CD4-positive, alpha-beta T cell treated with Interferon alpha-2 for 1 hour (primary cell): ENCODE measurements around the gene NTM.
A peak's percentile ranks its signal among the peaks of the same experiment; 100 is the strongest.

Experiments used
- DNase-seq, 2 donors: peaks; one replicate each; pipeline ENCODE4 v3.0.0-alpha.2; 2020 to 2022

Gene NTM

DNA sequence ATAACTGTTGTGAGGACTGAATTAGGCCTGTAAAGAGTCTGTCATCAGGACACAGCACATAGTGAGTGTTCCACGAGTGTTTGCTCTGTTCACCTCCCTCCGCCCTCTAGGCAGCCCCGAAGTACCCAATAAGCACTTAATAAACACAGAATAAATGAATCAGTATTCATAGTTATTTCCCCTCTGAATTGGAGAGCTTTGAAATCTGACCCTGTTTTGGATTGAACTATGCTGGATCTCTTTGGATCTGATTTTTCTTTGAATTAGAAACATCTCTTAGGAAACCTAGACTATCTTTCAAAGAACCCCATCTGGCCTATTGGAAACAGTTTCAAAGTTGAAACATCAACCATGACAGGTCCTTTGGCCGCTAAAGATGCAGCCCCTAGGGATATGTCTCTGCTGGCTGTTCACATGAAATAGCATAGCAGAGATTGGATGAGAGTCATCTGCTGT is 615.5 kb downstream of the NTM start:
- no peak for DNase-seq

DNA sequence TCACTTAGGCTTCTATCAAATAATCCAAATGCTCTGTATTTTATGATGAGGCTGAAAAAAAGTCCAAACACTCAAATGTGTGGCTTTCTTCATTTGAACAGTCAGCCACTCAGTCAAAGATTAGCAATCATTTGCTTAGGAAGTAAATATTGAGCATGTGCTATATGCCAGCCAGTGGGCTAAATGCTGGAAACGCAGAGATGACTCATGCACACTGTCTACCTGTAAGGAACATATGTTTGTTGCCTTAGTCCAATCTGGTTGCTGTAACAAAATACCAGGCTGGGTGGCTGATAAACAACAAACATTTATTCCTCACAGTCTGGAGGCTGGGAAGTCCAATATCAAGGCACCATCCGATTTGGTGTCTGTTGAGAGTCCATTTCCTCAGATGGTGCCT is 617.3 kb downstream of the NTM start:
- no peak for DNase-seq

DNA sequence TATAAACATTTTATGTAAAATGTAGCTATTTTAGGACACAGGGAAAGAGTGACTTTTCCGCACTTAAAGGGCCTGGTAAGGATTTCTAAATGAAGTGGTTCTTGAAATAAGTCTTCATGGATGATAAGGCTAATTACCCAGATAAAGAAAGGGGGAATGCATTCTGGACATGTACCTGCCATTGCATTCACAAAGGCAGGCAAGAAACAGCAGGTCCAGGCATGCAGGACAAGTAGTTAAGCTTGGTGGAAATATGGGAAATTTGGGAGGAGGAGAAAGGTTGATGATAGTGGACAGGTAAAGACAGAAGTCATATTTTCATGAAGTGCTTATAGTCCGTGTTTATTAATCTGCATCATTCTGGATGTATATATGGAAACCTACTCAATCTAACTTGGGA is 621.2 kb downstream of the NTM start:
- no peak for DNase-seq

DNA sequence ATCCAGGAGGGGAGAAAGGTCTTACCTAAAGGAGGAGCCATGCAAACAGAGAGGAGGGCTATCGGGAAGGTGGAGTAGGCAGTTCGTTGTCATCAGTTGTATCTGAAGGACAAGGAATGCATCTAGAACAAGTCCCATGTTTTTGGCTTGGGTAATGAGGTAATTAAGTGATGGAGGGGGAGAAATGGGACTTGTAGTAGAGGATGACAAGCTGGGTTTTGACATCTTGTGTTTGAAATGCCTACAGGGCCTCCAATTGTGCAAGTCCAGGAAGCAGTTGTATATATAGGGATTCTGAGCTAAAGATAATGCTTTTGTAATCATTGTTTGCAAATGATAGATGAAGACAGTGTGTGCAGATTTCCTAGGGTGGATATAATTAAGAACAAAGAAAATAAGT is 622.8 kb downstream of the NTM start:
- no peak for DNase-seq

DNA sequence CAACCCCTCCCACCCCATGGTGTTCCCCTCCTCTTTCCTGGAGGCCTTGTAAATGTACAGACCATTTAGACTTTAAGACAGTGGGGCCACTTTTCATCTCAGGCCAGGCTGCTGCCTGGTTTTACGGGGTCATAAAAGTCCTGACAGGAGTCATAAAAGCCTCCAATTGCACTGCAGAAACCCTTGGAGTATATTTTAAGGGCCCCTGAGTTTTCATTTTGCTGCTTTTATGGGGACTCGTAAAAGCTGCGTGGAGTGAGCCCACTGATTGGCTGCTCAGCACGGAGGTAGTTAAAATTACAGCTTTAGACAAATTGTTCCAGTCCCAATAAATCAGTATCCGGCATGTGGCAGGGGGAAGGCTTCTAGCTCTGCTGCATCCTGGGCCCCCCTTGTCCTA is 627.6 kb downstream of the NTM start:
- no peak for DNase-seq

DNA sequence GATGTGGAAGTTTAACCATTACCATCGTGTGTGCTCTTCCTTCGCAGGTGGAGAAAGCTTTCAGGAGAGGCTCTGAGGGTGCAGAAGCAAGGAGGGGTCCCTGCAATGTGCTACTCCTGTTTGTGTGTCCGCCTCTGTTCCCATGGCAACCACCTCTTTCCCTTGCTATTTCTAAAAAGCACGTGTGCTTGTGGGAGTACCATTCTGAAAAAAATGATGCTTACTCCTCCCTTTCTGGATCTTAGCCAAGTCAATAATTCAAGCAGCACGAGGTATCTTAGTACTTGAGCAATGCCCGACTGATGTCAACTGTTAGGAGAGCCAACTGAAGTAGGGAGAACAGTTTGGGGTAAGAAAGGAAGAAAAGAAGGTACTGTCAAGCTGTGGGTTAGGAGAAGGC is 628.7 kb downstream of the NTM start:
- no peak for DNase-seq

DNA sequence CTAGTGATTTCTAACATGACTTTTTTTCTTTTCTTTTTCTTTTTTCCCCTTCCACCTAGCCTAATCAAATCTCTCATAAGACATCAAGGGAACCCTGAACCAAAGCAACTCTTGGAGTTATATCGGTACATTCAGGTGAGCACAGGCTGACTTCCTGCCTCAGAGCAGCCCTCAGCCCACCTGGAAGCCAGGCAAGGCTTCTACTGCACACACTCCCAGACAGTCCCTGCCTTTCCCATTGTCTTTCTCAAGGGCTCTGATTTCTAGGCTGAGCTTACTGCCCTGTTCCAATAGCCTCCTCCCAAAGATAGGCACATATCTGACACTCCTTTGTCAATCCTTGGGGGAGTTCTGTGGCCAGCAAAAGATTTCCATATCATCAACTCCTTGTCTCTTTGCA is 629.5 kb downstream of the NTM start:
- DNase-seq: no peak

DNA sequence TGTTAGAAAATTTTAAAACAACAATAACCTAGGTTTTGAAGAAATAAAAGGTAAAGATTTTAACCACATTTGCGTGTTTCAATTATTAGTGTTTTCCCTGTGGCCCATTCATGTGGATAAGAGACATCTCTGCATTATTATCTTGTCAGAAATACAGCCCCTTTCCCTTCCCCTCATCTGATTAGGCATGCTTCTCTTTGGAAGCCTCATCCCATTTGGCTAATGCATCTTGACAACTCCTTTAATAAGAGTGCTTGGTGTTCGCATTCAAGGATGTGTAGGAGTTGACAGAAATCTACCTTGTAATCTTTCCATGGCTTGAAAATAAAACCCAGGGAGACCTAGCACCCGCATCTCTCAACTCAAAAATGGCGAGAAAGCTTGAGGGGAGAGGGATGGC is 635.5 kb downstream of the NTM start:
- DNase-seq: no peak

DNA sequence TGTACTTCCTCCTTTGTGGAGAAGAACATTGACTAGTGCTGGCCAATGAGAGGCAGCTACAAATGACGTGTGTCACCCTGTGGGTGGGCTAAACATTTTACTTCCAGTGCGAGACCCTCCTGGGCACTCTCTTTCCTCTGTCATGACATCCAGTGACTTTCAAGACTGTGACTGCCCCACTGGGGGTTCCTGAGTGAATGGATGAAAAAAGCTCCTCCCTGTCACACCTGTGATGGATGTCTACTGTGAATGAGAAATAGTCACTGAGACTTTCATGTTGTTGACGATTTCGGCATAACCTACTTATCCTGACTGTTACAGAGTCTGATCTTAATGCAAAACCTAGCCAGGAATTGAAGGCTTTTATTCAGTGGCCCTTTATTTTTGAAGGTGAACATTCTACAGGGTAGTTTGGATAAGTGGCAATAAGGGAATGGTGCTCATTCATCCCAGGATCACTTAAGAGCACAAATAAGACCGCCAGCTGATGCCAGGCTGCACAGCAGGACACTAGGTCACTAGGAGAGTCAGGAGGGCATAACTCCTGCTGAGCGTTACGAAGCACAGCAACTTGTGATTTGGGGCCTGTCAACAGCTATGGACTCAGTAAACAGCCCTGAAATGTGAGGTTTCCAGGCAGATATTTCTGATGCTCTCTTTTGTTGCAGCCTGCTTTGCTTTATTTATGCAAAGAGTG is 636.6 kb downstream of the NTM start:
- DNase-seq: no peak

DNA sequence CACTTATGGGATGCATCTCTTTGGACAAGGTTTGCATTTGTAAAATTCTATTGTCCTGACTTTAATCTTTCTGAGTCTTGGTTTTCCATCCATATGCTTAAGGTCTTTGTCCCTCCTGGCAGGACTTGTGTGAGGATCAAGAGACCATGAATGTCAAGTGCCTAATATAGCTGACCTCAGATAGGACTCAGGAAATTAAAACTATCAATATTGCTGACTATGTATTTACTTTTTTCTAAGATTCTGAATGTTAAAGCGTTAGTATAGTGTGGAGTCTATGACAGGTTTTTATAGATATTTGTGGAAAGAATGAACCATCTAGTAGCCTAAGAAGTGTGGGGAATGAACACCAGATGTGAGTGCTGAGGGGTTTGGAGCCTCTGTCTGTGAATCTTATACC is 637.8 kb downstream of the NTM start:
- no peak for DNase-seq

DNA sequence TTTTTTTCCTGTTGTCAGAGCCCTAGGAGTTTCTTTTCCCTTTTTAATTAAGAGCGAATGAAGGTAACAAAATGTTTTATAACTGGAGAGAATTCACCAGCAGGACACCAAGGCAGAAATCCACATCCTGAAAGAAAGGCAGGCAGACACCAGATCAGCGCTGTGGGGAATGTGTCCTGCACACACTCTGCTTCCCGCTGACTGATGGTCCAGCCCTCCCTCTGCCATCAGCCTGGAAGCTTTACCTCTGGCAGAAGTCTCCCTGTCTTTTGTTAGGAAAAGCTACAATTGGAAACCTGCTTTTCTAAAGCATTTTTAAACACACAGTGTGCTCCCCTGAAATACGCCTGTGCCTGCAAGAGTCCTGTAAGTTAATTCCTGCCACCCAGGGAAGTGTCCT is 638.5 kb downstream of the NTM start:
- no peak for DNase-seq

DNA sequence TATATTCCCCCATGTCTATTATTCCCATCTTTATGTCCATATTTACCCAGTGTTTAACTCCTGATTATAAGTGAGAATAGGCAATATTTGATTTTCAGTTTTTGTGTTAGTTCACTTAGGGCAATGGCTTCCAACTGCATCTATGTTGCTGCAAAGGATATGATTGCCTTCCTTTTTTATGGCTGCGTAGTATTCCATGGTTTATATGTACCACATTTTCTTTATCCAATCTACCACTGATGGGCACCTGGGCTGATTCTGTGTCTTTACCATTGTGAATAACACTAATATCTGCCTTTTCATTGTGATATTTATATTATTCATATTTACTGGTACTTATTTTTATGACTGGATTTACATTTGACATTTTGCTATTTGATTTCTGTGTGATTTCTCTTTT is 649.6 kb downstream of the NTM start:
- no peak for DNase-seq

DNA sequence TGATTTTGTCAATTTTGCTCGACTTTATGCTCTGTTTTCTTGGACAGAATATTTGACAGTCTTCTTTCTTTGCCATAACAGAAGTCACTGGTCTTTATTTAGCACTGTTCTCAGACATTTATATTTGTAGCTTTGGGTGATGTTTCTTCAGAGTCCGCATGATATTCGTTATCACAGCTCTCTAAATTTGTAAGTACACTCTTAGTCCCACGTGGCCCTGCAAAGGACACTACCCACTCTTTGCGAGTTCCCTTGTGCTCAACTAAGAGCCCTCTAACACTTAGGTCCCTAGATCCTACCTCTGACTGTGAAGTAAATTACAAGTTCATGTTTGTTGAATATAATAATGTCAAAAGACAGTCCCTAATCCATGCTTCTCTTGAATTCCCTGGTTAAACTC is 651.9 kb downstream of the NTM start:
- no peak for DNase-seq

DNA sequence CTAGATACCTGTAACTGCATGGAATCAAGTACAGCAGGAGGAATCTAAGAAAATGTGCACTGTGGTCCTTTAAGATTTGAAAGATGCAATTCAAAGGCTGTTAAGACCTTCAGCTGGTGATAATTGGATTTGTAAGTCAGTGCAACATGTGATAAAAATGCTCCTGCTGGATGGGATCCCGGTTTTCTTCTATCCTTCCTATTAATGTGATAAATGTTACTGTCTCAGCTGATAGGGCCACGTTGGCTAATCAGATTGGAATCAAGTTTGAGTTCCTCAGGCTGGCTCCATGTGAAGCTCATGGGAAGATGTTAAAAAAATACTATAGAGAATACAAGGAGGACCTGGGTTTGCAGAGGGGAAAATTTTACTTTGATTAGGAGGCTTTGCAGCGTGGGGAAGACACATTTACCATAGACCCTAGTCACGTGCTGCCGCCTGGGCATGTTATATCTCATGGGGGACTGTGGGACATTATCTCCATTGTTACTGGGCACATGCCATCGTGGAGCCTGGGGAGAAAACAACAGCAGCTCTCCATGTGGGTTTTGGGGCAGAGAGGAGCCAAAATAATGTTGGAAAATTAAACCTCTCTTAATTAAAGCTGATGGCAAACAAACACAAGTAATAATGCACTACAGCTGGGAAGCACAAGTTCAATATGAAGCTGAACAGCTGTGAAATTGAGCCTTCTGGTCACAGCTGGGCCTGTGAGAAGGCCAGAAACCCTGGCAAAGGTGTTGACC is 652.5 kb downstream of the NTM start:
- DNase-seq: no peak

DNA sequence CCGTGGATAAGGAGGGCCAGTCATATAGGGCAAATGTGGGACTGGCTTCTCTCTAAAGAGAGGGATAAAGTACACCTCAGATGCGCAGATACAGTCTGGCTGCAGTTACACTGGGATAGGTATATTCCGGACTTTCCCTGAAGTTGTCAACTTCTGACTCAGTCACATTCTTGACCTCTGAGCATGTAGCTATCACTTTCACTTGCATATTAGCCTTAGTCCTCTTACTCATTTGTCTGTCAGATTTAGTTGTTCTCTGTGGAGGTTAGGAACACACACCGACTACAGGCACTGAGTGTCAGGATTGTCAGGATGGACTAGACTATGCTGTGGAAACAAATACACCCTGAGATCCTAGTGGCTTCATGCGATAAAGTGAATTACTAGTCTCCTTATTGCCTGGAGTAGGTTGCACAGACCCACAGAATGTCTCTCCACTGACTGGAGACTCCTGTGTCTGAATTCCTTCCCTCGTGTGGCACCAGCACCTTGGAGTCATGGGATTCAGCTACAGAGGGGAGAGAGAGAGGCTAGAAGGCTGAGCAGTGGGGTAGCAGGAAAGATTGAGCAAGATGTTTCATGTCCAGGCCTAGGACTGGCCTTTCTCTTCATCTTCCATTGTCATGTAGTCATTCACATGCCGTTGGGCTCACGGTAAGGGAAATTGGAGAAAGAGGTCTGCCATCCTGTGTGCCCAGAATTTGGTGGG is 654.3 kb downstream of the NTM start:
- DNase-seq: no peak

DNA sequence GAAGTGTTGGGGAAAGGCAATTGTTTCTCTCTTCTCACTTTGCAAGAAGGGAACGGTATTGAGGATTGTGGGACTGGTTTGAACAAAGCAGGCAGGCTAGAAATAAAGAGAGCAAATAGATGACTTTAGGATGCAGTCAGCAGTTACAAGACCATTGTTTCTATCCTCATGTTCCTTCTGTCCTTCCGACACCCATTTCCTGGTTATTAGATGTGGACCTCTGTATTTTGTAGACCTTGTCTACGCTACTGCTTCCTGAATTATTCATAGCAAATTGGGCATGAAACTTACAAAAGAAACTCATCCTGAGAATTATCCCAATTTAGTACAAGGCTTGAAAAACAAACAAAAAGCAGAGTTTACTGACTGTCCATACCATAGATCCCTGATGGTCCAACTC is 656.3 kb downstream of the NTM start:
- DNase-seq: no peak

DNA sequence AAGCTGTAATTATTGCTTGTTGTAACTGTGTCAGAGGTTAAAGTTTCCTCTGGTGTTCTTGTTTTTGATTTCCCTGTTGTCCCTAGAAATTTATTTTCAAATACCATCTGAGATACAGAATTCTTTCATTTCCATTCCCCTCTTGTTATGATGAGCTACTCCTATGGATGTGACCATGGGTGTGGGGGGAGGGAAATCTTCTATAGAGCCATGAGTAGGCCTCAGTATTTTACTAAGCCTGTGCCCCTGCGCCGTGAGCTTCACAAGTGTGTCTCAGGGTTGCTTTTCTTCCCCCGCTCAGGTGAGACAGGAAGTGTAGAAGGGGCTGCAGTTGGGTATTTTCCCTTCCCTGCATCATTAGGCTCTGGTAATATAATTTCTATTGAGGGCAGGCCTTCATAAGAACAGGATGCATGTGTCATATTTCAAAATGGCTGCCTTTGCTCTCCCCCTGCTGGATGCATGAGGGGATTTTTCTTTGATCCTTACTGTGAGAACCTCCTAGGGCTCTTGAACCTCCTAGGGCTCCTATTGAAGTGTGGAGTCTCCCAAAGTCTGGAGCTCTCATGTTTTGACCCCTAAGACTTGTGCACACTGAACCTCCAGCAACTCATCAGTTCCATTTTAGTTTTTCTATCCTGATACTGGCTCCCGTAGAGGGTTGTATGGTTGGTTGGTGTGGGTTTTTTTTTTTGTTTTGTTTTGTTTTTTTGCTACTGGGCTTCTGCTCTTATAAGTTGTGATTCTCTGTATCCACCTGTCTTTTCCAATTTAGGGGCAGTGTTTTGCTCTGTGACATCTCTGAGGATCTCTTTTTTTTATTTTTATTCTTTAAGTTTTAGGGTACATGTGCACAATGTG is 658.2 kb downstream of the NTM start:
- peak in 1 of 2 donors; percentile 6 for DNase-seq

DNA sequence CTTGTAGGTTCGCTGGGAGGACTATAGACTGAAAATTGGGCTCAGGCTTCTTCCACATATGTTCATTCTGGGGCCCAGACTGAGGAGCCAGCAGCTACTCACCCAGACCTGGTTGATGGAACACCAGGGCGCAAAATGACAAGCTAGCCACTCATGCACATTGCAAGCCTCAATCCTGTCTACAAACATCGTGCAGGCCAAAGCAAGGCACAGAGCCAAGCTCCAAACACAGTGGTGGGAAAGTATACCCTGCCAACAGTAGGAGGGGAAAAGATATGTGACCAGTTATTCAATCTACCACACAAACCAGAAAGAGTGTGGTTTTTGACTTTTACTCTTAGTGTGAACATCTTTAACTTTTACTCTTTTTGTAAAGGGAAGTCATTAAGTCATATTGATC is 660.5 kb downstream of the NTM start:
- no peak for DNase-seq

DNA sequence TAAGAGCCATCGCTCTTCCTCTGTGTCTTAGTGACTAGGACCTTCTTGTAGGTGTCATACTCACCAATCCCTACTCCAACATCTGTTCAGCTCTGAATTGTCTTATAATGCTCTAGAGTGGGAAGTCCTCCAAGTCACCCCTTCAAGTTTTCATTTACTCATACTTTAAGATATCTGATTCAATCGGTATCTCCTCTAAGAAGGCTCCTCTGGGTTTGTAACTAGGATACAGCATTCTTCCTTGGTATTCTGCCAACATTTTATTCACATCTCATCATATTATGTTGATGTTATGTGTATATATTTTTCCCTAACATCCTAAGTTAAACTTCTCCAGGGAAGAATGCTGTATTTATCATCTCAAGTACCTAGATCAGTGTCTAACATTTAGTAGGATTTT is 662.1 kb downstream of the NTM start:
- DNase-seq: no peak

DNA sequence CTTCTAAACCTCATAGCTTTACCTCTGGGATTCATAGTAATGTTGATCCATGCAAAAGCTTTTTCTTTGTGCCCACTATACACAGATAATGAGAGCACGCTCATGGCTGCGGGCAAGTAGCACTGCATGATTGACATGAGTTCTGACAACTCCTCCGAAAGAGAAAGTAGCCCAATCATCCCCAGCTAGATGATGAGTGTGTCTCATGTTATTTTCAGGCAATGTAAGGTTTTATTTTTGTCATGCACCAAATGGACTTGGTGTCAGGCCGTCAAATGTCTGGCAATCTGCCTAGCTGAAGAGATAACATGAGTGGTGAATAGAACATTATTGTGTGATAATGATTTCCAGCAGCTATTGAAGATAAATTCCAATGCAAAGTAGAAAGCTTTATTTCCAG is 662.6 kb downstream of the NTM start:
- no peak for DNase-seq

DNA sequence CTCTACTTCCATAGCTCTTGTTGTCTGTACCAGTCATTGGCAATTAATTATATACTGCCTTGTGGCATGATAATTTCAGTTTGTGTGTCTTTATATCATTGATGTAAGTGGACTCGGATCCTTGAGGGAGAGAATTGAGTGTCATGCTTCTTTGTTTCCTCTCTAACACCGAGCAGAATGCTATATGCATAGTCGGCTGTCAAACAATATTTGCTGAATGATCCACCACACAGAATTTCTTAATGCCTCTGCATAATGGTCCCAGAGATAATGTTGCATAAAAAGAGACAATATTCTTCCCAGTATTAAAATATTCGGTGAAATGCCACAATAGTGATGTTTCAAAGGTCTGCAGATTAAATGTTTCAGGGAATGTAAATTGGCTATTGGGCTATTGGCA is 664.8 kb downstream of the NTM start:
- no peak for DNase-seq

DNA sequence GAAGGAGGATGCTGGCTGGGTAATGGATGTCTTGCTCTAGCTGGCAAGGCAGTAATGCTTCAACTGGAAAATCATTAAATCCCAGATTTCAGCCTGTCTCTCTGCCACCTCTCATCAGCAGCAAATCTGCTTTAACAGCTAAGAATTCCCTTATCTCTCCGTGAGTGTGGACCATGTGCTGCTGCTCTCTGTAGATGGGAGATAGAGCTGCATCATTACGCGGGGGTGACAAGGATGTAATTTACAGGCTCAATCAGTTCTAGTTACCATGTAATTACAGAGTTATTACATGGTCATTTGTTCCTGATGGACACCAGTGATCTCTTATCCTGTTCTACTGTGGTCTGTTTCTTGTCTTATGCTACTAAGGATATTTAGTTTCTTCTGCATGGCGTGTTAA is 665.4 kb downstream of the NTM start:
- DNase-seq: no peak

DNA sequence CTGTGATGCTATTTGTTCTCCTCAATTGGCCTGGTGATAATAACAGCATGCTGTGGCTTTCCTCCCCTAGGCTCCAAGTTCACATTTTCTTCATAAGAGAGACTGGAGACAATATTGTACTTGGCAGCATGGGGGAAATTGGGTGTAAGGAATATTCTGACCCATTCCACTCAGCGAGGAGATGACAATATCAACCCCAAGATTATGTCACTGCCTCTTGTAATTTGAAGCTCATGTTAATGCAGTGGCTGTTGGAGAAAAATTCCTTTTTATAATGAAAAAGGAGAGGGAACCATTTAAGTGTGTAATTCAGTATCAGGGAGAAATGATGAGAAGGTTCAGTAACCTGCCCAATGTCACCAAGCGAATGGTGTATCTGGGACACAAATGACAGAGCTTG is 665.8 kb downstream of the NTM start:
- DNase-seq: no peak
